Activated T-helper 1 cell treated with anti-CD3 and anti-CD28 coated beads, Interleukin-12 subunit alpha, Interleukin-12 subunit beta, Interleukin-2, Interleukin-4 antibody, amounts not matched to agents 30 ng/mL and 10 ng/mL and 1 ng/mL, durations not matched to agents 14 hours and 24 hours and 36 hours (primary cell): Measurements from ENCODE around the gene URI1. TPM values are rescaled to one million over a fixed set of nuclear protein-coding genes. Genes with fewer than 3 reads are reported as not detected.

Experiments used
- DNase-seq: peaks from one replicate; pipeline ENCODE4 v3.0.0; 2021; ENCODE audit warnings: low spot score
- H3K27ac Mint-ChIP-seq: one replicate; pipeline ENCODE4 v1.8.0; 2021; ENCODE audit warnings: mild to moderate bottlenecking, mixed read lengths
- H3K27me3 Mint-ChIP-seq: one replicate; pipeline ENCODE4 v1.8.0; 2022; ENCODE audit warnings: mild to moderate bottlenecking, moderate library complexity, mixed read lengths; ENCODE audit not compliant: insufficient read depth
- H3K36me3 Mint-ChIP-seq: one replicate; pipeline ENCODE4 v1.8.0; 2021; ENCODE audit warnings: low read depth, mixed read lengths
- H3K4me1 Mint-ChIP-seq: one replicate; pipeline ENCODE4 v1.8.0; 2021; ENCODE audit warnings: low read depth, mixed read lengths
- H3K4me3 Mint-ChIP-seq: one replicate; pipeline ENCODE4 v1.8.0; 2021; ENCODE audit warnings: mild to moderate bottlenecking, moderate library complexity, mixed read lengths
- H3K9me3 Mint-ChIP-seq: one replicate; pipeline ENCODE4 v1.8.0; 2021; ENCODE audit warnings: mixed read lengths
- intact Hi-C: fragments of 100-400 bp; cut with micrococcal nuclease; formaldehyde crosslinking; loops from one replicate; pipeline ENCODE4 v1.15.1; 2024
- total RNA-seq: library from RNA; stranded (reverse); gene quantifications from 2 replicates; pipeline ENCODE4 v1.2.3, GENCODE V29; 2022

Gene URI1
- total RNA-seq, 1 donor from 2014 or later, result 62.9 TPM

GRCh38 chr19:29926801-29927200, 15.2 kb upstream of the URI1 start:
- Mint-ChIP-seq H3K27ac (no peak overlapping the region), H3K4me3 (no peak overlapping the region), H3K36me3 (no peaks in the 10 kb centered on the region), H3K9me3 (no peaks in the 10 kb centered on the region), H3K27me3 (peaks cover 9% of the 10 kb centered on the region), H3K4me1 (peaks cover 6% of the 10 kb centered on the region)
- intact Hi-C loops, result no loop called here
- DNase-seq, result no peak

DNA sequence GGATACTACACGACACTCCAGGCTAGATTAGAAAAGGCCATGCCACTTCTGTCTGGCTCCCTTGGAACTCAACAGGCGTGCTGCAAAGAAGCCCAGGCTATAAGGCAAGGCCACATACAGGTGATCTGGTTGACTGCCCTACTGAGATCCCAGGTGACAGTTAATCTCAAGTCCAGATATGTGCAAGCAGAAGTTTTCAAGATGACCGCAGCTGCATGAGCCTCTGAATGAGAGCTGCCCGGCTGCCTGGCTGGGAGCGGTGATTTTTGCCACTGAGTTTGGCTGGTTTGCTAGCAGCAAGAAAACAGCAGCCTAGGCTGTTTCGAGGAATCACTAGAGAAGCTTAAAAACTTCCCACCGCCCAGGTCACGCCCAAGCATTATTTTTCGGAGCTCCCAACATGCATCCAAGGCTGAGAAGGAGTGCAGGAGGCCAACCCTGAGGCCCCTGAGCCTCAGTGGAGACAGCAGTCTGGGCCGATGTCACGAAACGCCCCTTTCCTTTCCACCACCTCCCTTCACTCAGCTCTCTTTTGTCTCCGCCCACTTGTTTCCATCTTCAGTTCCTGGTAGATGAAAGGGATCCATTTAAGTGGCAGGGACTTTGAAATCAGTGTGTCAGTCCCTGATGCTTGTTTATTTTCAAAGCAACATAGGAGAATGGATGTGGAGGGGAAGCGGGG, 14.0 kb upstream of the URI1 start:
- H3K27me3 Mint-ChIP-seq, result peaks cover 7% of the 10 kb centered on the region
- no peak overlapping the region for H3K27ac Mint-ChIP-seq
- H3K4me1 Mint-ChIP-seq, result peaks cover 6% of the 10 kb centered on the region
- DNase-seq, result no peak
- no peaks in the 10 kb centered on the region for H3K9me3 Mint-ChIP-seq
- H3K4me3 Mint-ChIP-seq, result no peak overlapping the region
- H3K36me3 Mint-ChIP-seq, result no peaks in the 10 kb centered on the region
- intact Hi-C loops, result no loop called here

- intact Hi-C loops, result no loop called here
- H3K36me3 Mint-ChIP-seq, result no peaks in the 10 kb centered on the region
- H3K4me3 Mint-ChIP-seq, result no peak overlapping the region
- H3K27ac Mint-ChIP-seq, result no peak overlapping the region
- no peak for DNase-seq
- no peaks in the 10 kb centered on the region for H3K9me3 Mint-ChIP-seq
- peaks cover 9% of the 10 kb centered on the region for H3K27me3 Mint-ChIP-seq
- H3K4me1 Mint-ChIP-seq, result peaks cover 6% of the 10 kb centered on the region
Measured at GRCh38 chr19:29928831-29929230, 13.2 kb upstream of the URI1 start.

DNA sequence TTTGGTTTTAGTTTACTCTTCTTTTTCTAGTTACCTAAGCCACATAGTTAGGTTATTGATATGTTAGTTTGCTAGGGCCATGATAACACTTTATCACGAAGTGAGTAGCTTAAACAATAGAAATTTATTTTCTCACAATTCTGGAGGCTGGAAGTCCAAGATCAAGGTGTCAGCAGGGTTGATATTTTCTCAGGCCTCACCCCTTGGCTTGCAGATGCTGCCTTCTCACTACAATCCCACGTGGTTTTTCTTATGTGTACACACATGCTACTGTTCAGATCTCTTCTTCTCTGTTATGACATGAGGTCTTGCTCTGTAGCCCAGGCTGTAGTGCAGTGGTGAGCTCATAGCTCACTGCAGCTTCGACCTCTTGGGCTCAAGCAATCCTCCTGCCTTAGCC, 7.8 kb upstream of the URI1 start:
- H3K27ac Mint-ChIP-seq, result no peak overlapping the region
- peaks cover 28% of the 10 kb centered on the region for H3K9me3 Mint-ChIP-seq
- H3K4me1 Mint-ChIP-seq, result no peaks in the 10 kb centered on the region
- DNase-seq, result no peak
- peaks cover 2% of the 10 kb centered on the region for H3K36me3 Mint-ChIP-seq
- no peak overlapping the region for H3K4me3 Mint-ChIP-seq
- H3K27me3 Mint-ChIP-seq, result peaks cover 9% of the 10 kb centered on the region
- intact Hi-C loops, result no loop called here

DNA sequence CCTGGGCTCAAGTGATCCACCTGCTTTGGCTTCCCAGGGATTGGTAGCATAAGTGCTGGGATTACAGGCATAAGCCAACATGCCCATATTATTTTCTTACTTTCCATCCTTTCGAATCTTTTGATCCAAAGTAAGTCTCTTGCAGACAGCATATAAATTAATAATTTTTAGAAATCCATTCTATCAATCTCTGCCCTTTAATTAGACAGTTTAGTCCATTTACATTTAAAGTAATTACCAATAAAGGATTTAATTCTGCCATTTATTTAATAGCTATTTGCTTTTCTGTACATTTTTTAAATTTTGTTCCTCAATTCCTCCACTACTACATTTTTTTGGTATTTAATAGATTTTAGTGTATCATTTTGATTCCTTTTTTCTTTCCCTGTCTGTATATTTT, 7.3 kb upstream of the URI1 start:
- Mint-ChIP-seq H3K4me1 (no peaks in the 10 kb centered on the region), H3K9me3 (peaks cover 28% of the 10 kb centered on the region), H3K36me3 (peaks cover 2% of the 10 kb centered on the region), H3K27me3 (peaks cover 8% of the 10 kb centered on the region), H3K4me3 (no peak overlapping the region), H3K27ac (no peak overlapping the region)
- DNase-seq, result no peak
- intact Hi-C loops, result no loop called here

- Mint-ChIP-seq H3K9me3 (peaks cover 28% of the 10 kb centered on the region), H3K36me3 (peaks cover 2% of the 10 kb centered on the region), H3K27me3 (peaks cover 6% of the 10 kb centered on the region), H3K27ac (no peak overlapping the region), H3K4me1 (peaks cover 9% of the 10 kb centered on the region), H3K4me3 (no peak overlapping the region)
- intact Hi-C loops, result no loop called here
- DNase-seq, result no peak
Measured at GRCh38 chr19:29936409-29936808, 5.6 kb upstream of the URI1 start.

- intact Hi-C loops, result loop anchor here (5.0 to 10.0 kb wide), 4 partner anchors 68 to 1275 kb away; partner anchors contain the start of genes C19orf12 and PLEKHF1
- H3K27me3 Mint-ChIP-seq, result peaks cover 4% of the 10 kb centered on the region
Measured at GRCh38 chr19:29939628-29940027, 2.4 kb upstream of the URI1 start.

DNA sequence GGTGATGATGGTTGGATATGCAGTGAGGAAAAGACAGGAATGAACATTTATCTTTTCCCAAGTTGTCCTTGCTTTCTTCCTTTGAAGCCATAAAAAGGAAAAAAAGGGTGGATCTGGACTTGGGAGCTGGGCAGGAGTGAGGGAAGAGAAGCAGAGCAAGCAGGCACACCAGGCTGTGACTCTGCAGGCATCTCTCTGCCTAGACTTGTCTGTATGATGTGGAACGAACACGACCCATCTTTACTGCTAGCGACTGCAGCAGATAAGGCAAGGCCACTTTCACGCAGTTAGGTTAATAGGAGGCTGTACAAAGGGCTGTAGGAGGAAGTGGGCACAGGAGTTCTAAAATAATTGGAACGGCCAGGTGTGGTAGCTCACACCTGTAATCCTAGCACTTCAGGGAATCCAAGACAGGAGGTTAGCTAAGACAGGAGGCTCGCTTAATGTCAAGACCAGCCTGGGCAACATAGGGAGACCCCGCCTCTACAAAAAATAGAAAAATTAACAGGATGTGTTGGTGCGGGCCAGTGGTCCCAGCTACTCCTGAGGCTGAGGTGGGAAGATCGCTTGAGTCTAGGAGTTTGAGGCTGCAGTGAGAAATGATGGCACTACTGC, 961 bp upstream of the URI1 start:
- Mint-ChIP-seq H3K27ac (no peak overlapping the region), H3K27me3 (peaks cover 2% of the 10 kb centered on the region), H3K4me3 (peak overlapping the region; percentile 89), H3K36me3 (peaks cover 12% of the 10 kb centered on the region), H3K4me1 (peaks cover 40% of the 10 kb centered on the region), H3K9me3 (peaks cover 17% of the 10 kb centered on the region)
- no peak for DNase-seq
- intact Hi-C loops, result loop anchor here (5.0 to 10.0 kb wide), 4 partner anchors 66 to 1274 kb away; partner anchors contain the start of genes C19orf12 and PLEKHF1

More at GRCh38 chr19:29939628-29940027, 2.4 kb upstream of the URI1 start:
- Mint-ChIP-seq H3K4me1 (peaks cover 27% of the 10 kb centered on the region), H3K36me3 (peaks cover 11% of the 10 kb centered on the region), H3K27ac (no peak overlapping the region), H3K4me3 (no peak overlapping the region), H3K9me3 (peaks cover 23% of the 10 kb centered on the region)
- DNase-seq, result no peak

GRCh38 chr19:29942404-29943261, 594 bp downstream of the URI1 start:
- Mint-ChIP-seq H3K27ac (peak overlapping the region; percentile 96), H3K4me1 (peaks cover 55% of the 10 kb centered on the region), H3K27me3 (peaks cover 2% of the 10 kb centered on the region), H3K4me3 (peak overlapping the region; percentile 97), H3K9me3 (peaks cover 4% of the 10 kb centered on the region), H3K36me3 (peaks cover 15% of the 10 kb centered on the region)
- peak; percentile 72 for DNase-seq
- intact Hi-C loops, result loop anchor here (1.0 to 10.0 kb wide), 8 partner anchors 65 to 1272 kb away; partner anchors contain the start of genes C19orf12, CCNE1, PLEKHF1 and POP4

GRCh38 chr19:29943615-29944014, 1.6 kb downstream of the URI1 start:
- intact Hi-C loops, result loop anchor here (2.0 to 10.0 kb wide), 5 partner anchors 64 to 1271 kb away; partner anchors contain the start of genes C19orf12, PLEKHF1 and POP4
- Mint-ChIP-seq H3K4me1 (peaks cover 64% of the 10 kb centered on the region), H3K27me3 (peaks cover 2% of the 10 kb centered on the region), H3K9me3 (no peaks in the 10 kb centered on the region), H3K36me3 (peaks cover 21% of the 10 kb centered on the region), H3K4me3 (peak overlapping the region; percentile 97), H3K27ac (peak overlapping the region; percentile 96)
- no peak for DNase-seq

DNA sequence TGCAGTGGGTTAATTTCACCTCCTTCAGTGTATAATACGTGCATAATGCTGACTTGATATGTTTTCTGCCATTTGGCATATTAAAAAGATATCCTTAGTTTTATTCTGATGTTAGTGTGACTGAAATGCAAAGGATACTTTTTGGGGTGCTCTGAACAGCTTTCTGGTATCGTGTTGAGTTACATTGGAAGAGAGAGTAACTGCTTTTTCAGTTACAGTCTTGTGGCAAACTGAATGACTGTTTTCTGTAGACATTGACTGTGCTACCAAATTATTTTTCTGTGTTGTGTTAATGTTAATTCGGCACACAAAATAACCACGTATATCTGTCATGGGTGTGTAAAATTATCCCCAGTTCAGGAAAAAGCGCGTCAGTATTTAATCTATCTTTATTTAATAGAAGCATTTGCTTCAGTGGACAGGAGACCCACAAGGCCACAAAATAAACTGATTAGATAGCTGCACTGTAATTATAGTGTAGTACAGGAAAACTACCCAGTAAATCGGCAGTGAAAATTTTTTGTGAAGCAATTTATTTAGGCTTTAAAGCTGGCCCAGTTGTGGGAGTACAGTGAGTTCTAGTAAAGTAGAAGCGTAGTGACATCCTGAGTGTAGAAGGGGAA, 2.5 kb downstream of the URI1 start:
- H3K36me3 Mint-ChIP-seq, result peaks cover 22% of the 10 kb centered on the region
- no peaks in the 10 kb centered on the region for H3K9me3 Mint-ChIP-seq
- H3K27me3 Mint-ChIP-seq, result peaks cover 2% of the 10 kb centered on the region
- peak overlapping the region; percentile 82 for H3K4me3 Mint-ChIP-seq
- peaks cover 64% of the 10 kb centered on the region for H3K4me1 Mint-ChIP-seq
- no peak for DNase-seq
- intact Hi-C loops, result loop anchor here (5.0 to 10.0 kb wide), 4 partner anchors 63 to 1270 kb away; partner anchors contain the start of genes C19orf12 and PLEKHF1
- peak overlapping the region; percentile 71 for H3K27ac Mint-ChIP-seq

GRCh38 chr19:29945017-29945416, 3.0 kb downstream of the URI1 start:
- Mint-ChIP-seq H3K4me1 (peaks cover 64% of the 10 kb centered on the region), H3K27ac (peak overlapping the region; percentile 71), H3K9me3 (no peaks in the 10 kb centered on the region)

More at GRCh38 chr19:29945017-29945416, 3.0 kb downstream of the URI1 start:
- Mint-ChIP-seq H3K27me3 (no peaks in the 10 kb centered on the region), H3K4me3 (peak overlapping the region; percentile 82), H3K36me3 (peaks cover 22% of the 10 kb centered on the region)
- no peak for DNase-seq
- intact Hi-C loops, result loop anchor here (10.0 kb wide), 1 partner anchor 1270 kb away; no protein-coding TSS in a partner anchor
